ENCODE results near the gene TLDC2. TPM values are rescaled to one million over a fixed set of nuclear protein-coding genes. Genes with fewer than 3 reads are reported as not detected.

Gene TLDC2
- total RNA-seq, 1 donor from 2014 or later: 0.58 TPM

DNA sequence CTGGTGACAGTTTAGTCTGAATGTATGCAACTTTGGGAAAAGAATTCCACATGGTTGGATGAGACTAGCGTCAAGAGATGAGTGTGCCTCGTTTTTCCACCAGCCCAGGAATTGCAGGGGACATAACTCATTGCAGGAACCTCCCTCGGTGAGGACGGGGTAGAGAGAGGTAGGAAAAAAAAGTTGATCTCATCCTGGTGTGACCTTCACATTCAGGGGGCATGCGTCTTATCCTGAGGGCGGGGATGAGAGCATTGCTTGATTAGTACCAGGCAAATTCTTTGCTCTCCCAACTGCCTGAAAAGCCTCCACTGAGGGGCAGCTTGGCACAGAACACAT is 11.8 kb downstream of the TLDC2 start:
- Mint-ChIP-seq H3K27me3 (ENCODE audit: low read depth) (peaks cover 2% of the 10 kb centered on the region), H3K36me3 (no peaks in the 10 kb centered on the region), H3K4me1 (peaks cover 13% of the 10 kb centered on the region), H3K9me3 (no peaks in the 10 kb centered on the region), H3K4me3 (no peak overlapping the region), H3K27ac (no peak overlapping the region)
- TF ChIP-seq, protein P1, sequence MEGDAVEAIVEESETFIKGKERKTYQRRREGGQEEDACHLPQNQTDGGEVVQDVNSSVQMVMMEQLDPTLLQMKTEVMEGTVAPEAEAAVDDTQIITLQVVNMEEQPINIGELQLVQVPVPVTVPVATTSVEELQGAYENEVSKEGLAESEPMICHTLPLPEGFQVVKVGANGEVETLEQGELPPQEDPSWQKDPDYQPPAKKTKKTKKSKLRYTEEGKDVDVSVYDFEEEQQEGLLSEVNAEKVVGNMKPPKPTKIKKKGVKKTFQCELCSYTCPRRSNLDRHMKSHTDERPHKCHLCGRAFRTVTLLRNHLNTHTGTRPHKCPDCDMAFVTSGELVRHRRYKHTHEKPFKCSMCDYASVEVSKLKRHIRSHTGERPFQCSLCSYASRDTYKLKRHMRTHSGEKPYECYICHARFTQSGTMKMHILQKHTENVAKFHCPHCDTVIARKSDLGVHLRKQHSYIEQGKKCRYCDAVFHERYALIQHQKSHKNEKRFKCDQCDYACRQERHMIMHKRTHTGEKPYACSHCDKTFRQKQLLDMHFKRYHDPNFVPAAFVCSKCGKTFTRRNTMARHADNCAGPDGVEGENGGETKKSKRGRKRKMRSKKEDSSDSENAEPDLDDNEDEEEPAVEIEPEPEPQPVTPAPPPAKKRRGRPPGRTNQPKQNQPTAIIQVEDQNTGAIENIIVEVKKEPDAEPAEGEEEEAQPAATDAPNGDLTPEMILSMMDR (IDR thresholded peaks at IDR 0.05; ENCODE audit: unreplicated experiment): no peak
- no peak for DNase-seq (ENCODE audit: low spot score in 2 of 2, unreplicated experiment in 2 of 2)

DNA sequence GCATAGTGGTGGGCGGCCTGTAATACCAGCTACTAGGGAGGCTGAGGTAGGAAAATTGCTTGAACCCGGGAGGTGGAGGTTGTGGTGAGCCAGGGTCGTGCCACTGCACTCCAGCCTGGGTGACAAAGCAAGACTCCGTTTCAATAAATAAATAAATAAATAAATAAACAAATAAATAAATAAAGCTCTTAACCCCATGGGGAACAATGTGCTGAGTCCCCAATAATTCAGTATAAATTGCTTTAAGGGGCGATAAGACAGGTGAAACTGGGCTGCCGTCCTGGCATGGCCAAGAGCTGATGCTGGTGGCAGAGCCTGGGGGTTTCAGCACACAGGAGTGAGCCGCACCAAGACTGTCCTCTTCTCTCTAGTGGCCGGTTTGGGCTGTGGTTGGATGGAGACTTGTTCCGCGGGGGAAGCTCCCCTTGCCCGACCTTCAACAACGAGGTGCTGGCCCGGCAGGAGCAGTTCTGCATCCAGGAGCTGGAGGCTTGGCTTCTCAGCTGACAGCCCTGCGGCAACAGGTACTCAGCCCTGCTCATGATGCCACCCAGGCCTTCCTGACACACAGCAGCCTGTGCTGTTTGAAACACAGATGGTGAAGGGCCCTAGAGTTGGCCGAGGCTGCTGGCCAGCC is 13.1 kb downstream of the TLDC2 start:
- H3K36me3 Mint-ChIP-seq: no peaks in the 10 kb centered on the region
- H3K9me3 Mint-ChIP-seq: no peaks in the 10 kb centered on the region
- H3K27me3 Mint-ChIP-seq (ENCODE audit: low read depth): no peaks in the 10 kb centered on the region
- H3K27ac Mint-ChIP-seq: no peak overlapping the region
- TF ChIP-seq, protein P1 (IDR thresholded peaks at IDR 0.05; ENCODE audit: unreplicated experiment): no peak
- H3K4me1 Mint-ChIP-seq: peaks cover 13% of the 10 kb centered on the region
- H3K4me3 Mint-ChIP-seq: no peak overlapping the region
- DNase-seq (ENCODE audit: low spot score in 2 of 2, unreplicated experiment in 2 of 2): no peak

DNA sequence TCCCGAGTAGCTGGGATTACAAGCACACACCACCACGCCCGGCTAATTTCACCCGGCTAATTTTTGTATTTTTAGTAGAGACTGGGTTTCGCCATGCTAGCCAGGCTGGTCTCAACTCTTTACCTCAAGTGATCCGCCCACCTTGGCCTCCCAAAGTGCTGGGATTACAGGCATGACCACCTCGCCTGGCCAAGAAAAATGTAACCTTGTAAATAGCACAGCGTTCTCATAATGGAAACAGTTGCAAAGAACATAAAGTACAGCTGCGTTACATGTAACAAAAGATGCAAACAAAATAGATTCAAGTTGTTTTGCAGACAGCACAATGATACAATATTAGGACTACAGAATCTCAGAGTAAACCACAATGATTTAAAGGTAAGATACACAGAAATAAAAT is 14.6 kb downstream of the TLDC2 start:
- DNase-seq (ENCODE audit: low spot score in 2 of 2, unreplicated experiment in 2 of 2): no peak
- Mint-ChIP-seq H3K36me3 (no peaks in the 10 kb centered on the region), H3K27ac (no peak overlapping the region), H3K4me3 (no peak overlapping the region), H3K9me3 (no peaks in the 10 kb centered on the region), H3K27me3 (ENCODE audit: low read depth) (no peaks in the 10 kb centered on the region), H3K4me1 (peaks cover 13% of the 10 kb centered on the region)
- TF ChIP-seq, protein P1 (IDR thresholded peaks at IDR 0.05; ENCODE audit: unreplicated experiment): no peak

DNA sequence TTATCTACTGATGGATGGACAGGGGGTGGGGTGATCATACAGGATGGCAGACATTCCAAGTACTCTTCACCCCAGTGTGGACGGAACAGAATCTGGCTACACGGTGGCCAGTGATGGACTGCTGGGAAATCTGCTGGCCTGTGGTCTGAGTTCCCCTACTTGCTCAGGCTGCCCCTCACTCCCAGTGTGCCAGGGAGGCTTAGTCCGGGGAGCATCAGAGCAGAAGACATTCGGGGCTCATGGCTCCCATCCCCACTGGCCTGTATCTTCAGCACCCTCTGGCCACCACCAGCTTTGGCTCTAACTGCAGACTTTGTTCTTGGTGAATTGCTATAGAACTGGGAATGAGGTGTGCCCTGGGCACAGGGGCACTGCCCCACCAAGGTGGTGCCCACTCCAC is 15.3 kb downstream of the TLDC2 start:
- H3K27ac Mint-ChIP-seq: no peak overlapping the region
- H3K27me3 Mint-ChIP-seq (ENCODE audit: low read depth): no peaks in the 10 kb centered on the region
- H3K4me3 Mint-ChIP-seq: no peak overlapping the region
- TF ChIP-seq, protein P1 (IDR thresholded peaks at IDR 0.05; ENCODE audit: unreplicated experiment): no peak
- no peaks in the 10 kb centered on the region for H3K36me3 Mint-ChIP-seq
- H3K4me1 Mint-ChIP-seq: peaks cover 13% of the 10 kb centered on the region
- no peak for DNase-seq (ENCODE audit: low spot score in 2 of 2, unreplicated experiment in 2 of 2)
- H3K9me3 Mint-ChIP-seq: no peaks in the 10 kb centered on the region

DNA sequence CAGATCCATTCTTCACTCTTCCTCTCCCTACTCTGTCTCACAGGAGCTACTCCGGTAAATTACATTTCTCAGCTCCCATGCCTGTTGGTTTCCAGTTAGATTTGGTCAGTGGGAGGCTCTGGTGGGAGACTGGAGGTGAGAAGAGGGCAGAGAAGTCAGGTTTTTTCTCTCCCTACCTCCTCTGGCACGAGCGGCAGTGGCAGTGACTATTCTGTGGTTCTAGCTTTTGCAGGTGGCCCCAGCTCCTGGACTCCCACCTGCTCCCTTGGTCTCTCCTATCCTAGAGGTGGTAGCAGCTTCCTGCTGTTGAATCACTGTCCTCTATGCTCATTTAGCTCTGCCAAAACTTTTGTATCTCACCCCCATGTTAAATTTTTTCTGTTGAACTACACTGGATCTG is 17.9 kb downstream of the TLDC2 start:
- no peaks in the 10 kb centered on the region for H3K9me3 Mint-ChIP-seq
- H3K4me3 Mint-ChIP-seq: no peak overlapping the region
- H3K36me3 Mint-ChIP-seq: peaks cover 4% of the 10 kb centered on the region
- no peaks in the 10 kb centered on the region for H3K27me3 Mint-ChIP-seq (ENCODE audit: low read depth)
- TF ChIP-seq, protein P1 (IDR thresholded peaks at IDR 0.05; ENCODE audit: unreplicated experiment): no peak
- DNase-seq (ENCODE audit: low spot score in 2 of 2, unreplicated experiment in 2 of 2): no peak
- H3K4me1 Mint-ChIP-seq: no peaks in the 10 kb centered on the region
- no peak overlapping the region for H3K27ac Mint-ChIP-seq

DNA sequence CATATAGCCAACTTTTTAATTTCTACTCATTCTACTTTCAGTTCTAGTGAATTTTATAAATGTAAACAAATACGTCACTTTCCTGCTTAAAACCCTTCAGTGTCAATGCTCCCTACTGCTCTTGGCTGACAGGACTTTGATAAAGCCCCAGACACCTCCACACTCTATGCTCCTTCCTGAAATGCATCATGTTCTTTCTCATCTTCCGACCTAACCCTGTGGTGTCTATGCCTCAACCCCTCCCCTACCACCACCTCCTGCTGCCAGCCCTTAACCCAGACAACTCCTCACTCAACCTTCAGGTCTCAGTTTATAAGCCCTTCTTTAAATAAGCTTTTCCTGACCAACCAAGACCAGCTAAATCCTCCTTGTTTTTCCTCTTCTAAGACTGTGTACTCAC is 19.1 kb downstream of the TLDC2 start:
- Mint-ChIP-seq H3K27ac (no peak overlapping the region), H3K4me3 (no peak overlapping the region), H3K36me3 (peaks cover 4% of the 10 kb centered on the region), H3K27me3 (ENCODE audit: low read depth) (no peaks in the 10 kb centered on the region), H3K4me1 (no peaks in the 10 kb centered on the region), H3K9me3 (no peaks in the 10 kb centered on the region)
- no peak for DNase-seq (ENCODE audit: low spot score in 2 of 2, unreplicated experiment in 2 of 2)
- TF ChIP-seq, protein P1 (IDR thresholded peaks at IDR 0.05; ENCODE audit: unreplicated experiment): no peak

All from mesothelial cell of epicardium (in vitro differentiated cells).